Activated T-cell treated with anti-CD3 and anti-CD28 coated beads for 48 hours (primary cell): ENCODE results near the gene TANGO2.
A peak's percentile ranks its signal among the peaks of the same experiment; 100 is the strongest.
"Not testable (repeated sequence)": the region's sequence is repeated elsewhere in the genome, so short reads cannot be mapped to it uniquely, and the experiment has no call there.

Experiments
- DNase-seq: peaks from one replicate; pipeline ENCODE4 v3.0.0-alpha.2; 2020; ENCODE audit warnings: low read depth

TANGO2 gene

GRCh38 chr22:20064545-20065262 lies 43.8 kb downstream of the TANGO2 start:
- DNase-seq, result no peak

GRCh38 chr22:20065896-20066616 lies 45.1 kb downstream of the TANGO2 start:
- no peak for DNase-seq

- DNase-seq, result no peak
These were observed 45.9 kb downstream of the TANGO2 start for GRCh38 chr22:20066617-20067383.

- DNase-seq, result not testable (repeated sequence)
These were observed 46.4 kb downstream of the TANGO2 start for GRCh38 chr22:20067384-20067682.

- no peak for DNase-seq
These were observed 47.7 kb downstream of the TANGO2 start for GRCh38 chr22:20068640-20069039.

- no peak for DNase-seq
These were observed 48.6 kb downstream of the TANGO2 start for GRCh38 chr22:20069331-20070042.

- no peak for DNase-seq
These were observed 50.6 kb downstream of the TANGO2 start for GRCh38 chr22:20071524-20071972.

GRCh38 chr22:20076627-20077172 lies 55.8 kb downstream of the TANGO2 start:
- no peak for DNase-seq

- peak; percentile 78 for DNase-seq
These were observed 59.0 kb downstream of the TANGO2 start, which contains the start of gene DGCR8 for GRCh38 chr22:20079745-20080444. TSS of gene DGCR8 (plus strand) at chr22:20080241. CDS start at chr22:20085964, 5,723 bp downstream.

- DNase-seq, result peak; percentile 77
These were observed 59.5 kb downstream of the TANGO2 start for GRCh38 chr22:20080445-20080775.

GRCh38 chr22:20080776-20081654 lies 60.1 kb downstream of the TANGO2 start:
- DNase-seq, result no peak

- DNase-seq, result no peak
These were observed 62.4 kb downstream of the TANGO2 start for GRCh38 chr22:20083157-20083890.

GRCh38 chr22:20083891-20084546 lies 63.1 kb downstream of the TANGO2 start:
- DNase-seq, result no peak

GRCh38 chr22:20084547-20085413 lies 63.9 kb downstream of the TANGO2 start:
- DNase-seq, result no peak

GRCh38 chr22:20085651-20086050 lies 64.7 kb downstream of the TANGO2 start:
- no peak for DNase-seq

GRCh38 chr22:20086101-20086599 lies 65.2 kb downstream of the TANGO2 start:
- no peak for DNase-seq

GRCh38 chr22:20086763-20087162 lies 65.9 kb downstream of the TANGO2 start:
- no peak for DNase-seq
